CD4-positive, alpha-beta T cell treated with Interleukin-4 for 1 hour (primary cell): ENCODE measurements around the gene SCAPER.

Source experiments
- DNase-seq, 2 donors: peaks; one replicate each; pipeline ENCODE4 v3.0.0-alpha.2; 2020 to 2022

The SCAPER gene

GRCh38 chr15:76667943-76668715 lies 237.0 kb downstream of the SCAPER start:
- DNase-seq = no peak

GRCh38 chr15:76664895-76665294 lies 240.2 kb downstream of the SCAPER start:
- DNase-seq = no peak

GRCh38 chr15:76664411-76664810 lies 240.7 kb downstream of the SCAPER start:
- DNase-seq = no peak

- no peak for DNase-seq
Measured at GRCh38 chr15:76663529-76663928, 241.6 kb downstream of the SCAPER start.

- no peak for DNase-seq
Measured at GRCh38 chr15:76648732-76649444, 256.3 kb downstream of the SCAPER start.

GRCh38 chr15:76647612-76648011 lies 257.5 kb downstream of the SCAPER start:
- no peak for DNase-seq

GRCh38 chr15:76644646-76645045 lies 260.5 kb downstream of the SCAPER start:
- DNase-seq = no peak

- peak in 1 of 2 donors; percentile 7 for DNase-seq
Measured at GRCh38 chr15:76642671-76643070, 262.5 kb downstream of the SCAPER start.

- no peak for DNase-seq
Measured at GRCh38 chr15:76637166-76637565, 268.0 kb downstream of the SCAPER start.

- DNase-seq = no peak
Measured at GRCh38 chr15:76636059-76636458, 269.1 kb downstream of the SCAPER start.

- DNase-seq = no peak
Measured at GRCh38 chr15:76626611-76627010, 278.5 kb downstream of the SCAPER start.

GRCh38 chr15:76625267-76625666 lies 279.9 kb downstream of the SCAPER start:
- DNase-seq = no peak

- no peak for DNase-seq
Measured at GRCh38 chr15:76614725-76615124, 290.4 kb downstream of the SCAPER start.

- no peak for DNase-seq
Measured at GRCh38 chr15:76588811-76589747, 316.1 kb downstream of the SCAPER start.

GRCh38 chr15:76585576-76585897 lies 319.6 kb downstream of the SCAPER start:
- no peak for DNase-seq

- no peak for DNase-seq
Measured at GRCh38 chr15:76584868-76585575, 320.1 kb downstream of the SCAPER start.

- no peak for DNase-seq
Measured at GRCh38 chr15:76582550-76582949, 322.6 kb downstream of the SCAPER start.

- no peak for DNase-seq
Measured at GRCh38 chr15:76577879-76578512, 327.1 kb downstream of the SCAPER start.

- no peak for DNase-seq
Measured at GRCh38 chr15:76576523-76577279, 328.4 kb downstream of the SCAPER start.

- no peak for DNase-seq
Measured at GRCh38 chr15:76575679-76576078, 329.5 kb downstream of the SCAPER start.

- DNase-seq = no peak
Measured at GRCh38 chr15:76575274-76575673, 329.9 kb downstream of the SCAPER start.

- no peak for DNase-seq
Measured at GRCh38 chr15:76572983-76573314, 332.2 kb downstream of the SCAPER start.
